ENCODE measurements around the gene TOMM20. TPM values are rescaled to one million over a fixed set of nuclear protein-coding genes. Genes with fewer than 3 reads are reported as not detected.

Gene TOMM20
- total and polyA plus RNA-seq, 2 of the 8 experiments (the other 6 are each of a cell fraction or from before 2014, with no cell fraction given), result 71.4 to 168 TPM

DNA sequence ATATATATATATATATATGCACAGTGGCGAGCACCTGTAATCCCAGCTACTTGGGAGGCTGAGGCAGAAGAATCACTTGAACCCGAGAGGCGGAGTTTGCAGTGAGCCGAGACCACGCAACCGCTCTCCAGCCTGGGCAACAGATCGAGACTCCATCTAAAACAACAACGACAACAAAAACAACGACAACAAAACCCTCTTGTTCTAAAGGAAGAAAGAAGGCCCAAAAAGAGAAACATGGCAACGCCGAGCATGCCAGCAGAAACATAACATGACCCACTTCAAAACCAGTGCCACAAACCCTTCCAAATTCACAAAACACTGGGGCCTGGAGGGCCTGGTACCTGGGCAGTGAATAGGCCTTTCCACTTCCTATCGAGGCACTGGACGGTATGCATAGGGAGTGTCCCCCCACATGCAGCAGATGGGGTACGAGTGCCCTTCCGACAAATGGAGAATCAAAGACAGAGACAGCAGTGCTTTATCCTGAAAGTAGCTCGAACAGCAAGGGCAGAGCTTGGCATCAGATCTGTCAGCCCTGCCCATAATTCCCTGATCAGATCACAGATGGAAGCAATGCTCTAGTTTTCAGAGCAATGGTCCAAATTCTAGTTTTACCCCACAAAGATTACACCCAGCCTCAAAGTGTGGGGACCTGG is 52.0 kb downstream of the TOMM20 start (continued):
- TF ChIP-seq, protein P1, sequence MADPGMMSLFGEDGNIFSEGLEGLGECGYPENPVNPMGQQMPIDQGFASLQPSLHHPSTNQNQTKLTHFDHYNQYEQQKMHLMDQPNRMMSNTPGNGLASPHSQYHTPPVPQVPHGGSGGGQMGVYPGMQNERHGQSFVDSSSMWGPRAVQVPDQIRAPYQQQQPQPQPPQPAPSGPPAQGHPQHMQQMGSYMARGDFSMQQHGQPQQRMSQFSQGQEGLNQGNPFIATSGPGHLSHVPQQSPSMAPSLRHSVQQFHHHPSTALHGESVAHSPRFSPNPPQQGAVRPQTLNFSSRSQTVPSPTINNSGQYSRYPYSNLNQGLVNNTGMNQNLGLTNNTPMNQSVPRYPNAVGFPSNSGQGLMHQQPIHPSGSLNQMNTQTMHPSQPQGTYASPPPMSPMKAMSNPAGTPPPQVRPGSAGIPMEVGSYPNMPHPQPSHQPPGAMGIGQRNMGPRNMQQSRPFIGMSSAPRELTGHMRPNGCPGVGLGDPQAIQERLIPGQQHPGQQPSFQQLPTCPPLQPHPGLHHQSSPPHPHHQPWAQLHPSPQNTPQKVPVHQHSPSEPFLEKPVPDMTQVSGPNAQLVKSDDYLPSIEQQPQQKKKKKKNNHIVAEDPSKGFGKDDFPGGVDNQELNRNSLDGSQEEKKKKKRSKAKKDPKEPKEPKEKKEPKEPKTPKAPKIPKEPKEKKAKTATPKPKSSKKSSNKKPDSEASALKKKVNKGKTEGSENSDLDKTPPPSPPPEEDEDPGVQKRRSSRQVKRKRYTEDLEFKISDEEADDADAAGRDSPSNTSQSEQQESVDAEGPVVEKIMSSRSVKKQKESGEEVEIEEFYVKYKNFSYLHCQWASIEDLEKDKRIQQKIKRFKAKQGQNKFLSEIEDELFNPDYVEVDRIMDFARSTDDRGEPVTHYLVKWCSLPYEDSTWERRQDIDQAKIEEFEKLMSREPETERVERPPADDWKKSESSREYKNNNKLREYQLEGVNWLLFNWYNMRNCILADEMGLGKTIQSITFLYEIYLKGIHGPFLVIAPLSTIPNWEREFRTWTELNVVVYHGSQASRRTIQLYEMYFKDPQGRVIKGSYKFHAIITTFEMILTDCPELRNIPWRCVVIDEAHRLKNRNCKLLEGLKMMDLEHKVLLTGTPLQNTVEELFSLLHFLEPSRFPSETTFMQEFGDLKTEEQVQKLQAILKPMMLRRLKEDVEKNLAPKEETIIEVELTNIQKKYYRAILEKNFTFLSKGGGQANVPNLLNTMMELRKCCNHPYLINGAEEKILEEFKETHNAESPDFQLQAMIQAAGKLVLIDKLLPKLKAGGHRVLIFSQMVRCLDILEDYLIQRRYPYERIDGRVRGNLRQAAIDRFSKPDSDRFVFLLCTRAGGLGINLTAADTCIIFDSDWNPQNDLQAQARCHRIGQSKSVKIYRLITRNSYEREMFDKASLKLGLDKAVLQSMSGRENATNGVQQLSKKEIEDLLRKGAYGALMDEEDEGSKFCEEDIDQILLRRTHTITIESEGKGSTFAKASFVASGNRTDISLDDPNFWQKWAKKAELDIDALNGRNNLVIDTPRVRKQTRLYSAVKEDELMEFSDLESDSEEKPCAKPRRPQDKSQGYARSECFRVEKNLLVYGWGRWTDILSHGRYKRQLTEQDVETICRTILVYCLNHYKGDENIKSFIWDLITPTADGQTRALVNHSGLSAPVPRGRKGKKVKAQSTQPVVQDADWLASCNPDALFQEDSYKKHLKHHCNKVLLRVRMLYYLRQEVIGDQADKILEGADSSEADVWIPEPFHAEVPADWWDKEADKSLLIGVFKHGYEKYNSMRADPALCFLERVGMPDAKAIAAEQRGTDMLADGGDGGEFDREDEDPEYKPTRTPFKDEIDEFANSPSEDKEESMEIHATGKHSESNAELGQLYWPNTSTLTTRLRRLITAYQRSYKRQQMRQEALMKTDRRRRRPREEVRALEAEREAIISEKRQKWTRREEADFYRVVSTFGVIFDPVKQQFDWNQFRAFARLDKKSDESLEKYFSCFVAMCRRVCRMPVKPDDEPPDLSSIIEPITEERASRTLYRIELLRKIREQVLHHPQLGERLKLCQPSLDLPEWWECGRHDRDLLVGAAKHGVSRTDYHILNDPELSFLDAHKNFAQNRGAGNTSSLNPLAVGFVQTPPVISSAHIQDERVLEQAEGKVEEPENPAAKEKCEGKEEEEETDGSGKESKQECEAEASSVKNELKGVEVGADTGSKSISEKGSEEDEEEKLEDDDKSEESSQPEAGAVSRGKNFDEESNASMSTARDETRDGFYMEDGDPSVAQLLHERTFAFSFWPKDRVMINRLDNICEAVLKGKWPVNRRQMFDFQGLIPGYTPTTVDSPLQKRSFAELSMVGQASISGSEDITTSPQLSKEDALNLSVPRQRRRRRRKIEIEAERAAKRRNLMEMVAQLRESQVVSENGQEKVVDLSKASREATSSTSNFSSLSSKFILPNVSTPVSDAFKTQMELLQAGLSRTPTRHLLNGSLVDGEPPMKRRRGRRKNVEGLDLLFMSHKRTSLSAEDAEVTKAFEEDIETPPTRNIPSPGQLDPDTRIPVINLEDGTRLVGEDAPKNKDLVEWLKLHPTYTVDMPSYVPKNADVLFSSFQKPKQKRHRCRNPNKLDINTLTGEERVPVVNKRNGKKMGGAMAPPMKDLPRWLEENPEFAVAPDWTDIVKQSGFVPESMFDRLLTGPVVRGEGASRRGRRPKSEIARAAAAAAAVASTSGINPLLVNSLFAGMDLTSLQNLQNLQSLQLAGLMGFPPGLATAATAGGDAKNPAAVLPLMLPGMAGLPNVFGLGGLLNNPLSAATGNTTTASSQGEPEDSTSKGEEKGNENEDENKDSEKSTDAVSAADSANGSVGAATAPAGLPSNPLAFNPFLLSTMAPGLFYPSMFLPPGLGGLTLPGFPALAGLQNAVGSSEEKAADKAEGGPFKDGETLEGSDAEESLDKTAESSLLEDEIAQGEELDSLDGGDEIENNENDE (IDR thresholded peaks at IDR 0.05; ENCODE audit: insufficient replicate concordance, low read length), result no peak
- TF ChIP-seq PHF8 (conservative IDR thresholded peaks at IDR 0.05; ENCODE audit: low read depth, low read length) (no peak), GABPA (IDR thresholded peaks at IDR 0.05; ENCODE audit: borderline replicate concordance, insufficient read depth, low read length) (no peak), POLR2AphosphoS5 (IDR thresholded peaks at IDR 0.05; ENCODE audit: low read depth, low read length) (no peak)

All from H1 (cell line).